HG03342 (cell line): ENCODE measurements around the gene WWC2.
A peak's percentile ranks its signal among the peaks of the same experiment; 100 is the strongest.
"Not testable (repeated sequence)": the region's sequence is repeated elsewhere in the genome, so short reads cannot be mapped to it uniquely, and the experiment has no call there.

Source experiments
- ATAC-seq: cut with Tn5 transposase; IDR thresholded peaks from one replicate; pipeline ENCODE4 v1.9.1; 2021; ENCODE audit warnings: mild to moderate bottlenecking, moderate library complexity; ENCODE audit not compliant: unreplicated experiment

Gene WWC2

GRCh38 chr4:183288955-183289354, 189.9 kb downstream of the WWC2 start:
- no peak for ATAC-seq

- no peak for ATAC-seq
These were observed 190.6 kb downstream of the WWC2 start for GRCh38 chr4:183289688-183290087.

GRCh38 chr4:183291070-183291469, 192.0 kb downstream of the WWC2 start:
- no peak for ATAC-seq

GRCh38 chr4:183295711-183296110, 196.7 kb downstream of the WWC2 start:
- no peak for ATAC-seq

GRCh38 chr4:183297675-183298074, 198.6 kb downstream of the WWC2 start:
- peak; percentile 93 for ATAC-seq

- no peak for ATAC-seq
These were observed 200.4 kb downstream of the WWC2 start for GRCh38 chr4:183299464-183299863.

GRCh38 chr4:183300070-183300469, 201.0 kb downstream of the WWC2 start:
- no peak for ATAC-seq

- no peak for ATAC-seq
These were observed 201.6 kb downstream of the WWC2 start for GRCh38 chr4:183300655-183301054.

GRCh38 chr4:183303301-183303700, 204.2 kb downstream of the WWC2 start:
- no peak for ATAC-seq

- no peak for ATAC-seq
These were observed 205.0 kb downstream of the WWC2 start for GRCh38 chr4:183304067-183304466.

- no peak for ATAC-seq
These were observed 205.5 kb downstream of the WWC2 start for GRCh38 chr4:183304538-183304937.

- no peak for ATAC-seq
These were observed 207.8 kb downstream of the WWC2 start for GRCh38 chr4:183306811-183307210.

GRCh38 chr4:183312841-183313240, 213.8 kb downstream of the WWC2 start:
- no peak for ATAC-seq

- ATAC-seq = no peak
These were observed 215.3 kb downstream of the WWC2 start for GRCh38 chr4:183314336-183314735.

GRCh38 chr4:183314806-183315205, 215.7 kb downstream of the WWC2 start:
- ATAC-seq = no peak

- ATAC-seq = no peak
These were observed 219.6 kb downstream of the WWC2 start for GRCh38 chr4:183318656-183319055.

- no peak for ATAC-seq
These were observed 221.4 kb downstream of the WWC2 start, which contains the start of gene CLDN22 for GRCh38 chr4:183320211-183321059. Gene CLDN22 (minus strand): TSS chr4:183320276. CDS start chr4:183320218, 58 bp downstream.

GRCh38 chr4:183321079-183321478, 222.0 kb downstream of the WWC2 start:
- ATAC-seq = peak; percentile 60

GRCh38 chr4:183321516-183321915, 222.5 kb downstream of the WWC2 start:
- no peak for ATAC-seq

GRCh38 chr4:183322326-183322725, 223.3 kb downstream of the WWC2 start, which contains the start of gene CLDN24:
Gene CLDN24 (minus strand): TSS chr4:183322426. CDS start chr4:183322426, 0 bp downstream.
- ATAC-seq = no peak

GRCh38 chr4:183323295-183323694, 224.2 kb downstream of the WWC2 start:
- no peak for ATAC-seq

- not testable (repeated sequence) for ATAC-seq
These were observed 225.0 kb downstream of the WWC2 start for GRCh38 chr4:183324056-183324455.

- no peak for ATAC-seq
These were observed 225.6 kb downstream of the WWC2 start for GRCh38 chr4:183324619-183325018.
